ENCODE data around the gene KCNK17. TPM values are rescaled to one million over a fixed set of nuclear protein-coding genes. Genes with fewer than 3 reads are reported as not detected.
A peak's percentile ranks its signal among the peaks of the same experiment; 100 is the strongest.

KCNK17 gene
- total RNA-seq, 6 donors from 2014 or later = 0.61 to 7.7 (median 2.8) TPM

DNA sequence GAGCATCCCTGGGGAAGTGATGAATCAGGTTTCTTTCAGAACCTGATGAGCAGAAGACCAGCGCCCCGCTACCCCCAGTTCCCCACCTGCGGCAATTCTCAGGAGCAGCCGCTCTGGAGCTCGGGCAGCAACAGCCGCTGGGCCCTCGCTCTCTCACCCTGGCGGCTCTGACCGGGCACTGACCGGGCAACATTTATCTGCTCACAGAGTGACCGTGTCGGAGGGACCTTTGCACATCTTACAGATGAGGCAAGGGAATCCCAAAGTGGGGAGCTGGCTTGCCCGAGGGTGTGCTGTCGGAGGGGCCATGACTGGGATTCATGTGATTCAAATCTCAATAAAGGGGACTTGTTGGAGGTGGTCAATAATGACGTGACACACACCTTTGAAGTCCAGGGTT lies 34.5 kb upstream of the KCNK17 start:
- Histone ChIP-seq H3K9me3 (no peaks in the 10 kb centered on the region), H3K36me3 (no peaks in the 10 kb centered on the region), H3K4me1 (peaks cover 0 to 3% (median under 1%) of the 10 kb centered on the region in 4 donors), H3K27me3 (no peaks in the 10 kb centered on the region), H3K27ac (no peak overlapping the region), H3K4me3 (no peak overlapping the region)
- DNase-seq (peak in 1 of 2 donors; percentile 51), ATAC-seq (ENCODE audit: low FRiP score in 2 of 2) (no peak)
- TF ChIP-seq EP300 (IDR thresholded peaks at IDR 0.05) = no peak
- no peak for TF ChIP-seq POLR2AphosphoS5 (IDR thresholded peaks at IDR 0.05)
- TF ChIP-seq POLR2A (IDR thresholded peaks at IDR 0.05) = no peak
- TF ChIP-seq, protein P1, sequence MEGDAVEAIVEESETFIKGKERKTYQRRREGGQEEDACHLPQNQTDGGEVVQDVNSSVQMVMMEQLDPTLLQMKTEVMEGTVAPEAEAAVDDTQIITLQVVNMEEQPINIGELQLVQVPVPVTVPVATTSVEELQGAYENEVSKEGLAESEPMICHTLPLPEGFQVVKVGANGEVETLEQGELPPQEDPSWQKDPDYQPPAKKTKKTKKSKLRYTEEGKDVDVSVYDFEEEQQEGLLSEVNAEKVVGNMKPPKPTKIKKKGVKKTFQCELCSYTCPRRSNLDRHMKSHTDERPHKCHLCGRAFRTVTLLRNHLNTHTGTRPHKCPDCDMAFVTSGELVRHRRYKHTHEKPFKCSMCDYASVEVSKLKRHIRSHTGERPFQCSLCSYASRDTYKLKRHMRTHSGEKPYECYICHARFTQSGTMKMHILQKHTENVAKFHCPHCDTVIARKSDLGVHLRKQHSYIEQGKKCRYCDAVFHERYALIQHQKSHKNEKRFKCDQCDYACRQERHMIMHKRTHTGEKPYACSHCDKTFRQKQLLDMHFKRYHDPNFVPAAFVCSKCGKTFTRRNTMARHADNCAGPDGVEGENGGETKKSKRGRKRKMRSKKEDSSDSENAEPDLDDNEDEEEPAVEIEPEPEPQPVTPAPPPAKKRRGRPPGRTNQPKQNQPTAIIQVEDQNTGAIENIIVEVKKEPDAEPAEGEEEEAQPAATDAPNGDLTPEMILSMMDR (IDR thresholded peaks at IDR 0.05) = no peak
- WGBS, 2 donors = 89 to 92% methylated on average over 8 to 15 of the region's 15 CpGs

DNA sequence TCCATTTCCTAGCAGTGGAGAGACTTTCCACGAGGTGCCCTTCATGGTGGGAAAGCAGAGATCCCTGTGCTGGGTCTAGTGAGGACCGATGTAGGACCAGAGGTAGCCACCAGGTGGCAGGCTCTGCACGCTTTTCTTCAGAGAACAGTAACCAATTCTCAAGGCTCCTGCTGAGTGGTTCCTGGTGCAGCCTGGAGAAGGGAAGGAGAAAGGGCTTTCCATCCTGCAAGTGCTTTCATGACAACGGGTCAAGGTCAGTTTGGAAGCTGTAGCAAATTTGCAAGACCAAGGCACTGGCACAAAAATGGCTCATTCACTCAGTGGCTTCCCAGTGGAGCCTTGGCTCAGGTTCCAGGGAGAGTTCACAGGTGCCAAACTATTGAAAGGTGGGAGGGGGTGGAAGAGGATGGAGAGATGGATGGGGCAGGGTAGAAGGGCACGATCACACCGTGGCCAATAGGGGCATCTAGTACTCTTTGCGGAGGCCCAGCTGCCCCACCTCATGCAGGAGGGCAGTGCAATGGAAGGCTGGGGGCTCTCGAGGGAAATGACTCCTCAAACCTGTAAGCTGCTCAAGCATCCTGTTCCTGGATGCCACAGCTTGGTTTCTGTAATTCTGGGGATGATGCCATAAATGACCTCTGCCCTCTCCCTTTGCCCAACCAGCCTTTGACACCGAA lies 33.8 kb upstream of the KCNK17 start:
- peaks cover 2 to 9% (median 7%) of the 10 kb centered on the region in 4 donors for H3K4me1 ChIP-seq
- H3K27ac ChIP-seq = no peak overlapping the region
- 35 to 37% methylated on average over 8 to 9 of the region's 9 CpGs for WGBS, 2 donors
- no peaks in the 10 kb centered on the region for H3K27me3 ChIP-seq
- ATAC-seq (ENCODE audit: low FRiP score in 2 of 2) = peak; percentile 79 to 83
- TF ChIP-seq POLR2AphosphoS5 (IDR thresholded peaks at IDR 0.05) = no peak
- TF ChIP-seq POLR2A (IDR thresholded peaks at IDR 0.05) = no peak
- TF ChIP-seq, protein P1 (IDR thresholded peaks at IDR 0.05) = peak; percentile 70 to 88 (median 82)
- DNase-seq = peak in 1 of 2 donors; percentile 69
- no peaks in the 10 kb centered on the region for H3K36me3 ChIP-seq
- H3K4me3 ChIP-seq = no peak overlapping the region
- H3K9me3 ChIP-seq = no peaks in the 10 kb centered on the region

DNA sequence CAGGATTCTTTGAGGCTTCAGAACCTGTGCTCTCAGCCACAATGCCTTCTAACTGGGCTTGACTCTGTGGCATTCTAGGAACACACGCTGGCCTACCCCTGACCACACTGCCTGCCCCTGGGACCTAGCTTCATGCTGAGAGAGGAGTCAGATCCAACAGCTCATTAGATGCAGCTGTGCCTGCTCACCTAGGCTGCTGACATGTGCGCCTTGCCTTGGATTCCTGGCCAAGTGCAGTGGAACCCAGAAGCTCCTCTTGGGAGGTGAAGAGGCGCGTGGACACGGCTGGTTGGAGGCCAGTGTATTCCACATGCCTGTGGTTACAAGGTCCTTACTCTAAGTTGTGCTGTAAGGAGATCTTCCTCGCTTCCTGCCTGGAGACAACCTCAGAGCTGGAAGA lies 33.0 kb upstream of the KCNK17 start:
- DNase-seq = no peak
- Histone ChIP-seq H3K4me1 (peaks cover 3 to 16% (median 14%) of the 10 kb centered on the region in 4 donors), H3K4me3 (no peak overlapping the region), H3K36me3 (no peaks in the 10 kb centered on the region), H3K27ac (no peak overlapping the region), H3K9me3 (no peaks in the 10 kb centered on the region), H3K27me3 (no peaks in the 10 kb centered on the region)
- ATAC-seq (ENCODE audit: low FRiP score in 2 of 2) = no peak
- WGBS, 2 donors = 88 to 97% methylated on average over 6 of the region's 6 CpGs
- TF ChIP-seq POLR2AphosphoS5 (IDR thresholded peaks at IDR 0.05) = no peak
- TF ChIP-seq EP300 (IDR thresholded peaks at IDR 0.05) = no peak
- TF ChIP-seq, protein P1 (IDR thresholded peaks at IDR 0.05) = no peak
- TF ChIP-seq POLR2A (IDR thresholded peaks at IDR 0.05) = no peak

DNA sequence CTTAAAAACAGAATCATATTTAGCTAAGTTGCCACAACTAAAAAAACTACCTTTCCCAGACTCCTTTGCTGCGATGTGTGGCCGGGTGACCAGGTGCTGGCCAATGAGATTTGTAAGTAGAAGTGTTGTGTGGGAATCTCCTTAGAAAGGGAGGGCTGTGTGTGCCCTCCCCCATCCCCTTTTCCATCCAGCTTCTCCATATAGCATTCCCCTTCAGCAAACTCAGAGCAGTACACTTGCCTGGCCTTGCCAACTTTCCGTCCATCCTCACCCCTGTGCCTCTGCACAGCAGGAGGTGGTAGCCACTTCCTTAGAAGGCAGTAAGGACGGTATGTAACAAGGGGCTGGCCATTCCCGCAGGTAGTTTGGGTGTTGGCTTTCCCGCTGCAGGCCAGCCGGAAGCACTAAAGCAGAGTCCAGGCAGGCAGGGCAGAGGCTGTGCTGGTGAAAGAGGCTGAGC lies 30.6 kb upstream of the KCNK17 start:
- Histone ChIP-seq H3K4me1 (peaks cover 3 to 24% (median 23%) of the 10 kb centered on the region in 4 donors), H3K27ac (peak overlapping the region in 3 of 4 donors; percentile 9 to 77 (median 53)), H3K27me3 (no peaks in the 10 kb centered on the region), H3K36me3 (no peaks in the 10 kb centered on the region), H3K4me3 (peak overlapping the region in 1 of 4 donors; percentile 18), H3K9me3 (no peaks in the 10 kb centered on the region)
- DNase-seq = peak in 1 of 2 donors; percentile 54
- peak in 1 of 2 donors; percentile 49 for ATAC-seq (ENCODE audit: low FRiP score in 2 of 2)
- WGBS, 2 donors = 86 to 98% methylated on average over 6 to 7 of the region's 7 CpGs
- TF ChIP-seq, protein P1 (IDR thresholded peaks at IDR 0.05) = no peak
- TF ChIP-seq POLR2A (IDR thresholded peaks at IDR 0.05) (peak in 1 of 4 donors; percentile 69), EP300 (IDR thresholded peaks at IDR 0.05) (no peak), POLR2AphosphoS5 (IDR thresholded peaks at IDR 0.05) (peak in 1 of 2 donors; percentile 27)

Data from upper lobe of left lung (tissue), 6 donors.